Measurements from ENCODE around the gene DKK2. TPM values are rescaled to one million over a fixed set of nuclear protein-coding genes. Genes with fewer than 3 reads are reported as not detected.
A peak's percentile ranks its signal among the peaks of the same experiment; 100 is the strongest.

Gene DKK2
- 53.1 and 55.7 TPM in 2 replicates for polyA plus RNA-seq (2012; rRNA removed)
- polyA plus RNA-seq (2012; cell fraction: cytosol; rRNA removed), result 51.2 and 54.9 TPM in 2 replicates
- polyA plus RNA-seq (2012; cell fraction: nucleus; rRNA removed), result 38.2 and 47.2 TPM in 2 replicates

- Histone ChIP-seq H2AFZ (ENCODE audit: low read depth) (peak within 1 kb of the TSS; percentile 93), H3K4me3 (ENCODE audit: low read depth in 2 of 2, low read length in 1 of 2) (peak within 1 kb of the TSS; percentile 69 to 83), H3K9me3 (no peaks in the 10 kb centered on the region), H3K27me3 (ENCODE audit: insufficient read depth) (no peaks in the 10 kb centered on the region), H3K9me2 (no peaks in the 10 kb centered on the region), H3K79me2 (ENCODE audit: insufficient read depth) (no peaks in the 10 kb centered on the region), H4K20me1 (ENCODE audit: insufficient read depth) (no peaks in the 10 kb centered on the region), H3F3A (replicated peaks; ENCODE audit: insufficient read depth) (peaks cover 11% of the 10 kb centered on the region), H3K4me1 (ENCODE audit: control insufficient read depth in 1 of 2, insufficient read depth in 2 of 2, low read depth in 1 of 2, low read length in 1 of 2) (peaks cover 0 to 15% of the 10 kb centered on the region in 2 experiments; a peak in 2 of 4 replicates), H3K9ac (peak within 1 kb of the TSS; percentile 47; the same call in 1 of the 2 replicates), H3K4me2 (peak within 1 kb of the TSS; percentile 94), H3K27ac (ENCODE audit: low read depth in 2 of 2, low read length in 1 of 2) (peak within 1 kb of the TSS in 1 of 2 experiments; percentile 81; a peak in 2 of 4 replicates), H3K36me3 (replicated peaks in 1 of 2; ENCODE audit: control insufficient read depth in 1 of 2, insufficient read depth in 2 of 2, low read length in 1 of 2) (peaks cover 0 to 3% of the 10 kb centered on the region in 2 experiments)
- WGBS (ENCODE audit: low lambda C conversion rate), result 3% methylated on average over 36 of the region's 40 CpGs
- CTCF ChIA-PET, result interaction anchor here (0.7 to 10.1 kb wide), 27 partner anchors 8 to 701 kb away, joined by 3 to 109 read pairs (median 4); no protein-coding TSS in a partner anchor
- TF ChIP-seq USF1 (IDR thresholded peaks at IDR 0.05; ENCODE audit: borderline replicate concordance, low read depth) (no peak), SMC3 (IDR thresholded peaks at IDR 0.05; ENCODE audit: low read depth, low read length) (no peak), GABPA (IDR thresholded peaks at IDR 0.05; ENCODE audit: low read depth) (0 out of 2 replicates have a peak, but pooled peaks have one; percentile 35), SIN3A (IDR thresholded peaks at IDR 0.05; ENCODE audit: borderline replicate concordance, low read depth, low read length) (0 out of 2 replicates have a peak, but pooled peaks have one; percentile 16), RAD21 (IDR thresholded peaks at IDR 0.05; ENCODE audit: low read length) (peak; percentile 12; the same call in 1 of the 2 replicates), POLR2AphosphoS5 (IDR thresholded peaks at IDR 0.05; ENCODE audit: low read depth, low read length) (no peak; the same call in none of the 2 replicates), ZBTB33 (IDR thresholded peaks at IDR 0.05; ENCODE audit: borderline replicate concordance, low read depth) (no peak), MAX (IDR thresholded peaks at IDR 0.05; ENCODE audit: low read depth) (peak; percentile 36; the same call in 1 of the 2 replicates), FOSL2 (IDR thresholded peaks at IDR 0.05; ENCODE audit: borderline replicate concordance, low read depth) (no peak), NFIC (IDR thresholded peaks at IDR 0.05; ENCODE audit: borderline replicate concordance) (no peak), RXRA (IDR thresholded peaks at IDR 0.05; ENCODE audit: borderline replicate concordance, low read depth) (no peak), REST (IDR thresholded peaks at IDR 0.05; ENCODE audit: low read depth, low read length) (no peak), EP300 (IDR thresholded peaks at IDR 0.05; ENCODE audit: borderline replicate concordance in 1 of 2, low read depth in 1 of 2, low read length in 1 of 2) (no peak), GATA2 (CRISPR knock-in tag; IDR thresholded peaks at IDR 0.05) (no peak), TAF1 (IDR thresholded peaks at IDR 0.05; ENCODE audit: borderline replicate concordance, low read depth, low read length) (no peak; the same call in 1 of the 2 replicates), JUND (IDR thresholded peaks at IDR 0.05) (no peak), MXI1 (IDR thresholded peaks at IDR 0.05; ENCODE audit: low read depth, low read length) (peak; percentile 60; the same call in 1 of the 2 replicates), TCF12 (IDR thresholded peaks at IDR 0.05) (no peak)
- POLR2A ChIA-PET, result no interaction called here
- peak; percentile 40 for DNase-seq
Measured at GRCh38 chr4:107035819-107036583, at the start of gene DKK2. TSS of gene DKK2 (minus strand) at chr4:107036313. CDS start at chr4:107035591, 722 bp downstream.
